PC-9 (cell line): ENCODE results near the gene RTN4RL1. TPM values are rescaled to one million over a fixed set of nuclear protein-coding genes. Genes with fewer than 3 reads are reported as not detected.

Source experiments
- BruUV-seq: library from RNA; stranded (reverse); fragments of 400-500 nt; replicated peaks from 2 replicates; lab custom pipeline; 2021; lab: Mats Ljungman, UMichigan
- CTCF ChIA-PET: fragments of 300-600 bp; sonication (Branson Sonifier 250); formaldehyde crosslinking; loops from one replicate; lab custom pipeline; 2022; ENCODE audit warnings: antibody characterized with exemption; lab: Charles Lee
- POLR2A ChIA-PET: fragments of 300-600 bp; sonication (Branson Sonifier 250); formaldehyde crosslinking; loops from one replicate; lab custom pipeline; 2022; ENCODE audit warnings: antibody characterized with exemption; ENCODE audit not compliant: unreplicated experiment; lab: Charles Lee
- DNase-seq, 2 experiments: peaks; one replicate each; pipeline versions ENCODE4 v3.0.0 to v3.0.0-alpha.2; 2015 to 2022; ENCODE audit warnings: mixed read lengths in 1 of 2
- H2AFZ ChIP-seq: fragments of 200-600 bp; sonication (generic); 2 replicates; pipeline ENCODE4 v1.8.1; 2017; ENCODE audit warnings: antibody characterized with exemption
- H3F3A ChIP-seq: fragments of 200-600 bp; sonication (generic); 2 replicates; pipeline ENCODE4 v1.8.1; 2017; ENCODE audit warnings: antibody characterized with exemption, mild to moderate bottlenecking, low read depth; ENCODE audit not compliant: insufficient read depth
- H3K27ac ChIP-seq: fragments of 200-600 bp; sonication (generic); 2 replicates; pipeline ENCODE4 v1.6.1; 2016; ENCODE audit warnings: mixed run types
- H3K27me3 ChIP-seq: fragments of 200-600 bp; sonication (generic); 2 replicates; pipeline ENCODE4 v1.6.1; 2016; ENCODE audit warnings: low read depth, mixed run types; ENCODE audit not compliant: insufficient read depth
- H3K36me3 ChIP-seq: fragments of 200-600 bp; sonication (generic); 2 replicates; pipeline ENCODE4 v1.6.1; 2016; ENCODE audit warnings: low read depth, mixed run types
- H3K4me1 ChIP-seq: fragments of 200-600 bp; sonication (generic); replicated peaks from 2 replicates; pipeline ENCODE4 v1.6.1; 2016; ENCODE audit warnings: mixed run types; ENCODE audit not compliant: insufficient read depth
- H3K4me2 ChIP-seq: fragments of 200-600 bp; sonication (generic); 2 replicates; pipeline ENCODE4 v1.6.1; 2017; ENCODE audit warnings: mixed run types
- H3K4me3 ChIP-seq: fragments of 200-600 bp; sonication (generic); 2 replicates; pipeline ENCODE4 v1.6.1; 2016; ENCODE audit warnings: mixed run types
- H3K79me2 ChIP-seq: fragments of 200-600 bp; sonication (generic); 2 replicates; pipeline ENCODE4 v1.6.1; 2017; ENCODE audit warnings: low read depth, mixed run types
- H3K9me2 ChIP-seq: fragments of 200-600 bp; sonication (generic); 2 replicates; pipeline ENCODE4 v1.8.1; 2017; ENCODE audit warnings: mild to moderate bottlenecking; ENCODE audit not compliant: insufficient read depth
- H3K9me3 ChIP-seq: fragments of 200-600 bp; sonication (generic); 2 replicates; pipeline ENCODE4 v1.8.1; 2016; ENCODE audit warnings: low read depth; ENCODE audit not compliant: insufficient read depth
- H4K20me1 ChIP-seq: fragments of 200-600 bp; sonication (generic); 2 replicates; pipeline ENCODE4 v1.8.1; 2017; ENCODE audit not compliant: insufficient read depth
- EZH2 ChIP-seq: fragments of 200-600 bp; sonication (generic); IDR thresholded peaks from 2 replicates; pipeline ENCODE4 v1.8.0; 2017; ENCODE audit warnings: antibody characterized with exemption, low read depth
- intact Hi-C: fragments of 100-400 bp; cut with micrococcal nuclease; formaldehyde crosslinking; loops from one replicate; pipeline ENCODE4 v1.10.0; 2022; ENCODE audit not compliant: unreplicated experiment
- total RNA-seq: library from RNA; stranded (reverse); gene quantifications from 2 replicates; pipeline ENCODE4 v1.2.3, GENCODE V29; 2021
- TF ChIP-seq, protein P1 (sequence below): fragments of 200-600 bp; sonication (generic); conservative IDR thresholded peaks from 2 replicates; pipeline ENCODE4 v1.6.1; 2017; ENCODE audit warnings: mixed run types, antibody characterized with exemption, mild to moderate bottlenecking, moderate library complexity

Gene RTN4RL1
- total RNA-seq, 1 experiment from 2014 or later: 0.13 TPM

DNA sequence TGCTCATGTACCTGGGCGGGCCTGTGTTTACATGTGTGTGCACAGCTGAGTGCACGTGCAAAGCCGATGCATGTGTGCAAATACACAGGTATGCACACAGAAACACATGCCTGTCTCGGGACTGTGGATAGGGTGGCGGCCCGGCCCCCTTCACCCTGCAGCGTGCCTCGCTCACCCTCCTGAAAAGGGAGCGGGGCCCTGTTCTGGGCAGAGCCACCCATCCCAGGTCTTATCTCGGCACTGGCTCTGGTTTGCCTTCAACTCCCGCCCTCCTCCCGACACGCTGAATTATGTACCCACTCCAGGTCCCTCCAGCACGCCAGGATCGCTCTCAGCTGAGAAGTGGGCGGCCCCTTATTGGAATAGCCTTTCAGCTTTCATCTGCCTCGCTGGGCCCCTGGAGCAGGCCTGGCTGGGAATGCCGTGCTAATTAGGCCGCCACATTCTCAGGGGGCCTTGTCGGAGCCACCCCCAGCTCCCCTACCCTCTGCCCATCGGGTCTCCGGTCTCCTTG lies 77.8 kb downstream of the RTN4RL1 start:
- no peak overlapping the region for H3K4me3 ChIP-seq

DNA sequence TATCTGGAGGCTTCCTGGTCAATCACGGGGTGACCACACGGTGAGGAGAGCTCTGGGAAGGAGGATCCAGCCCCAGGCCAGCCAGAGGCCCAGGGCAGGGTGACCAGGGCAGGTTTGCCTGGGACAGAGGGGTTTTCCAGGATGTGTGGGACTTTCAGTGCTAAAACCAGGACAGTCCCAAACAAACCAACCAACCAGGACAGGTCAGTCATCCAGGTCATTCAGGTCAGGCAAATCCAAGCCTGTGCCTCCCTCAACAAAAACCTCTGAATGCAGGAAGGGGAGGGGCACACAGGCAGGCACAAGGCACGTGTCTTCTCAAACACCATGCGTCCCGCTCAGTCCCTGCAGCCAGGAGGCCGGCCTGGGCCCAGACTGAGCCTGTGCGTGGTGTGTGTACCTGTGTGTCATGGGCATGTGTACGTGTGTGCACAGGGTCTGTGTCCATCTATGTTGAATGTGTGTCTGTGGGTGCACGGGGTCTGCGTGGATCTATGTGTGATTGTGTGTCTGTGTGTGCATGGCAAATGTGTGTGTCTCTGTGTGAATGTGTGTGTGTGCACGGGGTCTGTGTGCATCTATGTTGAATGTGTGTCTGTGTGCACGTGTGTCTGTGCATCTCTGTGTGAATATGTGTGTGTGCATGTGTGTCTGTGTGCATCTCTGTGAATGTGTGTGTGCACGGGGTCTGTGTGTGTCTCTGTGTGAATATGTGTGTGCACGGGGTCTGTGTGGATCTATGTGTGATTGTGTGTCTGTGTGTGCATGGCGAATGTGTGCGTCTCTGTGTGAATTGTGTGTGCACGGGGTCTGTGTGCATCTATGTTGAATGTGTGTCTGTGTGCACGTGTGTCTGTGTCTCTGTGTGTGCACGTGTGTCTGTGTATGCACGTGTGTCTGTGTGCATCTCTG lies 78.9 kb downstream of the RTN4RL1 start:
- Histone ChIP-seq H2AFZ (no peak overlapping the region), H3K27me3 (no peaks in the 10 kb centered on the region), H4K20me1 (no peaks in the 10 kb centered on the region), H3K79me2 (no peaks in the 10 kb centered on the region), H3K9me3 (no peaks in the 10 kb centered on the region), H3F3A (peaks cover 14% of the 10 kb centered on the region; the same call in 1 of the 2 replicates), H3K36me3 (no peaks in the 10 kb centered on the region), H3K9me2 (no peaks in the 10 kb centered on the region), H3K27ac (no peak overlapping the region), H3K4me3 (no peak overlapping the region), H3K4me2 (no peak overlapping the region), H3K4me1 (no peaks in the 10 kb centered on the region)
- TF ChIP-seq, protein P1, sequence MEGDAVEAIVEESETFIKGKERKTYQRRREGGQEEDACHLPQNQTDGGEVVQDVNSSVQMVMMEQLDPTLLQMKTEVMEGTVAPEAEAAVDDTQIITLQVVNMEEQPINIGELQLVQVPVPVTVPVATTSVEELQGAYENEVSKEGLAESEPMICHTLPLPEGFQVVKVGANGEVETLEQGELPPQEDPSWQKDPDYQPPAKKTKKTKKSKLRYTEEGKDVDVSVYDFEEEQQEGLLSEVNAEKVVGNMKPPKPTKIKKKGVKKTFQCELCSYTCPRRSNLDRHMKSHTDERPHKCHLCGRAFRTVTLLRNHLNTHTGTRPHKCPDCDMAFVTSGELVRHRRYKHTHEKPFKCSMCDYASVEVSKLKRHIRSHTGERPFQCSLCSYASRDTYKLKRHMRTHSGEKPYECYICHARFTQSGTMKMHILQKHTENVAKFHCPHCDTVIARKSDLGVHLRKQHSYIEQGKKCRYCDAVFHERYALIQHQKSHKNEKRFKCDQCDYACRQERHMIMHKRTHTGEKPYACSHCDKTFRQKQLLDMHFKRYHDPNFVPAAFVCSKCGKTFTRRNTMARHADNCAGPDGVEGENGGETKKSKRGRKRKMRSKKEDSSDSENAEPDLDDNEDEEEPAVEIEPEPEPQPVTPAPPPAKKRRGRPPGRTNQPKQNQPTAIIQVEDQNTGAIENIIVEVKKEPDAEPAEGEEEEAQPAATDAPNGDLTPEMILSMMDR: no peak
- no peak for TF ChIP-seq EZH2
- POLR2A ChIA-PET: no interaction called here
- CTCF ChIA-PET: no interaction called here
- no TSS peak for BruUV-seq
- intact Hi-C loops: no loop called here
- DNase-seq: no peak

More for the DNA sequence above, 77.8 kb downstream of the RTN4RL1 start:
- TF ChIP-seq EZH2: no peak
- TF ChIP-seq, protein P1: no peak
- intact Hi-C loops: no loop called here
- Histone ChIP-seq H3K9me3 (no peaks in the 10 kb centered on the region), H2AFZ (no peak overlapping the region), H3K27ac (no peak overlapping the region), H3K4me1 (no peaks in the 10 kb centered on the region), H3K36me3 (no peaks in the 10 kb centered on the region), H3K9me2 (no peaks in the 10 kb centered on the region), H4K20me1 (no peaks in the 10 kb centered on the region), H3K4me2 (no peak overlapping the region), H3F3A (peaks cover 14% of the 10 kb centered on the region; the same call in 1 of the 2 replicates), H3K27me3 (no peaks in the 10 kb centered on the region), H3K79me2 (no peaks in the 10 kb centered on the region)
- no TSS peak for BruUV-seq
- DNase-seq: no peak
- POLR2A ChIA-PET: no interaction called here
- CTCF ChIA-PET: no interaction called here

DNA sequence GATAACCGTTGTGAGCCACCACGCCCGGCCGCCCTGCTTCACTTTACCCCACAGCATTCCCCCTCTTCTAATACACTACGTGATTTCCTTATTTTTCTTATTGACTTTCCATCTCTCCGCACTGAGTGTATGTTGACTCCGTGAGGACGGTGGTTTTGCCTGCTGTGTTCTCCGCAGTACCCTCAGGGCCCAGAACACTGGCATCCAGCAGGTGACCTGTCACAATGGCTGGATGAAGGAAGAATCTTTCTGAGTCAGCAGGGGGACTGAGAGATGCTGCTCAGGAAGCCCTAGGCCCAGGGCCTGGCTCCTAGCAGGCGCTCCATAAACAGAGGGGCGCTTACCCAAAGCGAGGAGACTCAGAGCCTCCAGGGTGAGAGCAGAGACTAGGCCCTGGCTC lies 79.5 kb downstream of the RTN4RL1 start:
- POLR2A ChIA-PET: no interaction called here
- DNase-seq: no peak
- intact Hi-C loops: no loop called here
- Histone ChIP-seq H3K4me1 (no peaks in the 10 kb centered on the region), H2AFZ (no peak overlapping the region), H3F3A (peaks cover 14% of the 10 kb centered on the region; the same call in 1 of the 2 replicates), H4K20me1 (no peaks in the 10 kb centered on the region), H3K79me2 (no peaks in the 10 kb centered on the region), H3K4me2 (no peak overlapping the region), H3K27me3 (no peaks in the 10 kb centered on the region), H3K4me3 (no peak overlapping the region), H3K9me2 (no peaks in the 10 kb centered on the region), H3K27ac (no peak overlapping the region), H3K9me3 (no peaks in the 10 kb centered on the region), H3K36me3 (no peaks in the 10 kb centered on the region)
- no TSS peak for BruUV-seq
- CTCF ChIA-PET: no interaction called here
- TF ChIP-seq, protein P1: no peak
- TF ChIP-seq EZH2: no peak
